H1 (cell line): ENCODE measurements around the gene AARSD1.

ENCODE experiments used
- CREB1 ChIP-seq: IDR thresholded peaks from 2 replicates; pipeline ENCODE4 v1.6.1; 2012; ENCODE audit warnings: inconsistent platforms
- EP300 ChIP-seq, 2 experiments: IDR thresholded peaks; 1 replicate in 1 of 2; 2 replicates in 1 of 2; pipeline ENCODE4 v1.6.1; 2011 to 2012; ENCODE audit warnings: low read depth in 2 of 2, low read length in 2 of 2, mild to moderate bottlenecking in 2 of 2, borderline replicate concordance in 1 of 2, inconsistent platforms in 1 of 2, moderate library complexity in 1 of 2
- EZH2 ChIP-seq: fragments of 200-600 bp; sonication (generic); IDR thresholded peaks from 2 replicates; pipeline ENCODE4 v1.7.1; 2012; ENCODE audit warnings: low read depth, mild to moderate bottlenecking, moderate library complexity, low read length, inconsistent platforms; ENCODE audit not compliant: severe bottlenecking
- FOSL1 ChIP-seq: IDR thresholded peaks from 2 replicates; pipeline ENCODE4 v1.6.1; 2011; ENCODE audit warnings: mild to moderate bottlenecking, low read depth, low read length, moderate library complexity; ENCODE audit not compliant: insufficient read depth
- NANOG ChIP-seq: IDR thresholded peaks from 2 replicates; pipeline ENCODE4 v1.6.1; 2011; ENCODE audit warnings: low read length, low read depth, mild to moderate bottlenecking, inconsistent platforms; ENCODE audit not compliant: insufficient read depth, poor library complexity, severe bottlenecking
- POLR2A ChIP-seq, 2 experiments: IDR thresholded peaks; 1 replicate in 1 of 2; 2 replicates in 1 of 2; pipeline ENCODE4 v1.6.1; 2011; ENCODE audit warnings: low read depth in 2 of 2, low read length in 2 of 2, mild to moderate bottlenecking in 2 of 2; ENCODE audit errors: control extremely low read depth in 1 of 2
- POLR2AphosphoS5 ChIP-seq: IDR thresholded peaks from 2 replicates; pipeline ENCODE4 v1.6.1; 2011; ENCODE audit warnings: low read depth, low read length
- RAD21 ChIP-seq, 2 experiments: IDR thresholded peaks in 1 of 2; conservative IDR thresholded peaks in 1 of 2; 2 replicates each; pipeline ENCODE4 v1.6.1; 2011; ENCODE audit warnings: low read depth in 2 of 2, low read length in 2 of 2, improper control_type of control experiment in 1 of 2, inconsistent platforms in 1 of 2, mild to moderate bottlenecking in 1 of 2, moderate library complexity in 1 of 2
- TCF12 ChIP-seq: IDR thresholded peaks from 2 replicates; pipeline ENCODE4 v1.6.1; 2011; ENCODE audit warnings: low read depth, mild to moderate bottlenecking, low read length
- USF2 ChIP-seq: IDR thresholded peaks from 2 replicates; pipeline ENCODE4 v1.6.1; 2011; ENCODE audit warnings: low read length, improper control_type of control experiment
- YY1 ChIP-seq: IDR thresholded peaks from 2 replicates; pipeline ENCODE4 v1.6.1; 2011; ENCODE audit warnings: low read depth, mild to moderate bottlenecking, low read length
- TF ChIP-seq, protein P1 (sequence below): IDR thresholded peaks from 2 replicates; pipeline ENCODE4 v1.6.1; 2011; ENCODE audit warnings: low read depth, mild to moderate bottlenecking, low read length; ENCODE audit not compliant: insufficient read depth
- TF ChIP-seq, protein P2 (sequence below), 3 experiments: IDR thresholded peaks; 1 replicate in 2 of 3; 2 replicates in 1 of 3; pipeline versions ENCODE4 v1.5.1 to v1.6.1; 2011; ENCODE audit warnings: low read length in 3 of 3, mild to moderate bottlenecking in 3 of 3, inconsistent platforms in 2 of 3, low read depth in 1 of 3, moderate library complexity in 1 of 3; ENCODE audit not compliant: insufficient read depth in 1 of 3; ENCODE audit errors: control extremely low read depth in 1 of 3
- TF ChIP-seq, protein P3 (sequence below): IDR thresholded peaks from 2 replicates; pipeline ENCODE4 v1.6.1; 2012; ENCODE audit warnings: inconsistent platforms

DNA sequence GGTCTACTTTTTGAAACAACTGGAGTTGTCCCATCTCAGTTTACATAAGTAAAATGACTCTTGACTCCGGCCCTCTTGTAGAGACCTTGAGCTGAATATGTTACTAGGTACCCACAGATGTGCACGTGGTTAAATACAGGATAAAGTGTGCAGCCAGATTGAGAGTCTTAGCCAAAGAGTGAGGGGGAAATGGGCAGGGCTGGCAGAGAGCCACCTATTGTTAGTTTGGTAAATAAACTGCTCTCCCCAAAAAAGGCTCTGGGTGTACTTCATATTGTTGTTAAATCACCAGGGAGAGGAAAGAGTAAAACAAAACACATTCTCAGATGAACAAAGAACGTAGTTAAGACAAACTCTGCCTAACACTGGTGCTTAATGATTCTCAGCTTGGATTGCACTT, 43.3 kb downstream of the AARSD1 start:
- TF ChIP-seq, protein P1, sequence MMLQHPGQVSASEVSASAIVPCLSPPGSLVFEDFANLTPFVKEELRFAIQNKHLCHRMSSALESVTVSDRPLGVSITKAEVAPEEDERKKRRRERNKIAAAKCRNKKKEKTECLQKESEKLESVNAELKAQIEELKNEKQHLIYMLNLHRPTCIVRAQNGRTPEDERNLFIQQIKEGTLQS, result no peak
- TF ChIP-seq NANOG (no peak), RAD21 (IDR thresholded peaks at IDR 0.05 in 1 of 2, conservative IDR thresholded peaks at IDR 0.05 in 1 of 2; ENCODE audit: low read depth in 2 of 2, low read length in 2 of 2) (no peak), FOSL1 (no peak), TCF12 (no peak), CREB1 (no peak), EP300 (IDR thresholded peaks at IDR 0.05; ENCODE audit: borderline replicate concordance in 1 of 2, low read depth in 2 of 2, low read length in 2 of 2) (no peak), USF2 (no peak), EZH2 (no peak), POLR2A (IDR thresholded peaks at IDR 0.05; ENCODE audit: control extremely low read depth in 1 of 2, low read depth in 2 of 2, low read length in 2 of 2) (no peak), YY1 (no peak), POLR2AphosphoS5 (no peak)
- TF ChIP-seq, protein P2, sequence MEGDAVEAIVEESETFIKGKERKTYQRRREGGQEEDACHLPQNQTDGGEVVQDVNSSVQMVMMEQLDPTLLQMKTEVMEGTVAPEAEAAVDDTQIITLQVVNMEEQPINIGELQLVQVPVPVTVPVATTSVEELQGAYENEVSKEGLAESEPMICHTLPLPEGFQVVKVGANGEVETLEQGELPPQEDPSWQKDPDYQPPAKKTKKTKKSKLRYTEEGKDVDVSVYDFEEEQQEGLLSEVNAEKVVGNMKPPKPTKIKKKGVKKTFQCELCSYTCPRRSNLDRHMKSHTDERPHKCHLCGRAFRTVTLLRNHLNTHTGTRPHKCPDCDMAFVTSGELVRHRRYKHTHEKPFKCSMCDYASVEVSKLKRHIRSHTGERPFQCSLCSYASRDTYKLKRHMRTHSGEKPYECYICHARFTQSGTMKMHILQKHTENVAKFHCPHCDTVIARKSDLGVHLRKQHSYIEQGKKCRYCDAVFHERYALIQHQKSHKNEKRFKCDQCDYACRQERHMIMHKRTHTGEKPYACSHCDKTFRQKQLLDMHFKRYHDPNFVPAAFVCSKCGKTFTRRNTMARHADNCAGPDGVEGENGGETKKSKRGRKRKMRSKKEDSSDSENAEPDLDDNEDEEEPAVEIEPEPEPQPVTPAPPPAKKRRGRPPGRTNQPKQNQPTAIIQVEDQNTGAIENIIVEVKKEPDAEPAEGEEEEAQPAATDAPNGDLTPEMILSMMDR (IDR thresholded peaks at IDR 0.05; ENCODE audit: control extremely low read depth in 1 of 3, insufficient read depth in 1 of 3, low read depth in 1 of 3, low read length in 3 of 3), result no peak
- TF ChIP-seq, protein P3, sequence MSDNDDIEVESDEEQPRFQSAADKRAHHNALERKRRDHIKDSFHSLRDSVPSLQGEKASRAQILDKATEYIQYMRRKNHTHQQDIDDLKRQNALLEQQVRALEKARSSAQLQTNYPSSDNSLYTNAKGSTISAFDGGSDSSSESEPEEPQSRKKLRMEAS, result no peak
